Uterus (tissue), 4 donors: ENCODE data around the gene DCP2. TPM values are rescaled to one million over a fixed set of nuclear protein-coding genes. Genes with fewer than 3 reads are reported as not detected.

Experiments used
- DNase-seq, 2 donors: peaks; one replicate each; pipeline ENCODE4 v3.0.0-alpha.2; 2019 to 2020
- H3K27ac ChIP-seq, 2 donors: fragments of 200-600 bp; sonication (generic); 1 replicate in 1 of 2; 2 replicates in 1 of 2; pipeline ENCODE4 v1.5.1; 2016 to 2018
- H3K27me3 ChIP-seq, 2 donors: fragments of 200-600 bp; sonication (generic); one replicate each; pipeline ENCODE4 v1.5.1; 2018 to 2019; ENCODE audit warnings: control low read depth in 1 of 2
- H3K36me3 ChIP-seq, 2 donors: fragments of 200-600 bp; sonication (generic); one replicate each; pipeline ENCODE4 v1.5.1; 2019; ENCODE audit warnings: control low read depth in 1 of 2
- H3K4me1 ChIP-seq, 2 donors: fragments of 200-600 bp; sonication (generic); one replicate each; pipeline ENCODE4 v1.5.1; 2018 to 2019; ENCODE audit warnings: control low read depth in 1 of 2
- H3K4me3 ChIP-seq, 2 donors: fragments of 200-600 bp; sonication (generic); 1 replicate in 1 of 2; 2 replicates in 1 of 2; pipeline ENCODE4 v1.5.1; 2018 to 2019; ENCODE audit warnings: mild to moderate bottlenecking in 1 of 2
- H3K9me3 ChIP-seq, 2 donors: fragments of 200-600 bp; sonication (generic); one replicate each; pipeline ENCODE4 v1.5.1; 2019; ENCODE audit warnings: control low read depth in 1 of 2
- CTCF ChIP-seq, 4 experiments: fragments of 200-600 bp in 2 of 4; fragments of 450-650 bp in 2 of 4; sonication (generic) in 2 of 4; IDR thresholded peaks; one replicate each; pipeline ENCODE4 v1.5.1; 2016 to 2019; ENCODE audit warnings: antibody characterized with exemption in 4 of 4, mild to moderate bottlenecking in 2 of 4, moderate library complexity in 1 of 4
- POLR2A ChIP-seq, 2 donors: fragments of 450-650 bp; IDR thresholded peaks; one replicate each; pipeline ENCODE4 v1.6.1; 2016; ENCODE audit warnings: antibody characterized with exemption in 2 of 2, mild to moderate bottlenecking in 1 of 2, moderate library complexity in 1 of 2
- intact Hi-C: fragments of 100-400 bp; cut with DNase I; formaldehyde crosslinking; loops from one replicate; pipeline ENCODE4 v1.15.1; 2023; ENCODE audit warnings: low total_unique reads
- total RNA-seq, 4 donors: library from RNA; depleted of rRNA in 3 of 4; stranded (reverse); fragments of >200 nt in 3 of 4; gene quantifications; one replicate each; pipeline versions ENCODE4 v1.1.0 to v1.2.4, GENCODE V29; 2014 to 2023
- donor health status: DM: yes; HTN: yes; CAD: no.

Gene DCP2
- total RNA-seq, 4 donors from 2014 or later: 11.2 to 124 (median 27.6) TPM

GRCh38 chr5:112974901-112975300, 1.7 kb upstream of the DCP2 start:
- intact Hi-C loops: no loop called here
- H3K27me3 ChIP-seq: no peaks in the 10 kb centered on the region
- TF ChIP-seq CTCF (IDR thresholded peaks at IDR 0.05) (no peak), POLR2A (IDR thresholded peaks at IDR 0.05) (no peak)

DNA sequence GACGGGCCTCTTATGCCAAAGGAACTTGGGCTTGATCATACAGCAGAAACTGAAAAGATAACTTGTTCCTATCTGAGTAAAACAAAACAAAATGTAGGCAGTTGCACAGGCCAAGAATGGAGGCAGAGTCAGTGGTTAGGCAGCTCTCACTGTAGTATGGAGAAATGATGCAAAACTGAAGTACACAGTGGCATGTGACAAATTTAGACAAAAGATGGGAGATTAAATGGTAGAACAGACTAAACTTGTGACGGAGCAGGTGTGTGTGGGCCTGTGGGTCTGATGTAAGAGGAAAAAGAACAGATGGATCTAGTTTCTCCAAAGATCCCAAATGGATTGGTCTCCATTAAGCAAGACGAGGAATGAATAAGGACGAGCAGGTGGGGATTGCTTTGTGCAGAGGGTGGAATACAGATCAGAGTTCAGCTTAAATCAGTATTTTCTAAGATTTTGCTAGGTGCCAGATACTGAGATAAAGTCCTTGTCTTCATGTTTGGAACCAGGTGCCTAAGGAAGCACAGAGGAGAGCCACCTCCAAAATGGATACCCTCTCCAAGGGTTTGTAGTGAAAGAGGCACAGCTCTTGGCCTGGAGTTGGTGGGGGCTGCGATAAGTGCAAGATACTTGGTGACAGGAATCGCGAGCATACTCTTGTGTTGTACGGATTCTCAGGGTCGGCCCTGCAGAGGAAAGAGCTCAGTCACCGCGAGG, 722 bp upstream of the DCP2 start:
- Histone ChIP-seq H3K4me3 (peak overlapping the region; percentile 87 to 99), H3K36me3 (no peaks in the 10 kb centered on the region), H3K27ac (peak overlapping the region; percentile 86 to 90), H3K27me3 (no peaks in the 10 kb centered on the region), H3K9me3 (no peaks in the 10 kb centered on the region), H3K4me1 (no peaks in the 10 kb centered on the region)
- DNase-seq: no peak
- intact Hi-C loops: no loop called here
- TF ChIP-seq POLR2A (IDR thresholded peaks at IDR 0.05) (no peak), CTCF (IDR thresholded peaks at IDR 0.05) (peak in 1 of 4 experiments; percentile 11)

More at GRCh38 chr5:112974901-112975300, 1.7 kb upstream of the DCP2 start:
- no peaks in the 10 kb centered on the region for H3K36me3 ChIP-seq
- DNase-seq: no peak
- no peak overlapping the region for H3K4me3 ChIP-seq
- H3K4me1 ChIP-seq: no peaks in the 10 kb centered on the region
- no peak overlapping the region for H3K27ac ChIP-seq
- no peaks in the 10 kb centered on the region for H3K9me3 ChIP-seq

GRCh38 chr5:112977440-112977861, 853 bp downstream of the DCP2 start:
- peak overlapping the region; percentile 86 to 90 for H3K27ac ChIP-seq
- DNase-seq: no peak
- no peak for TF ChIP-seq POLR2A (IDR thresholded peaks at IDR 0.05)
- no peak for TF ChIP-seq CTCF (IDR thresholded peaks at IDR 0.05)
- H3K27me3 ChIP-seq: no peaks in the 10 kb centered on the region
- no peaks in the 10 kb centered on the region for H3K9me3 ChIP-seq
- H3K4me3 ChIP-seq: peak overlapping the region; percentile 87 to 99
- H3K4me1 ChIP-seq: no peaks in the 10 kb centered on the region
- intact Hi-C loops: no loop called here
- H3K36me3 ChIP-seq: no peaks in the 10 kb centered on the region

GRCh38 chr5:112978836-112979235, 2.2 kb downstream of the DCP2 start:
- DNase-seq: no peak
- no peak overlapping the region for H3K4me3 ChIP-seq
- H3K27ac ChIP-seq: no peak overlapping the region
- H3K9me3 ChIP-seq: no peaks in the 10 kb centered on the region
- no peaks in the 10 kb centered on the region for H3K27me3 ChIP-seq
- H3K36me3 ChIP-seq: no peaks in the 10 kb centered on the region
- H3K4me1 ChIP-seq: no peaks in the 10 kb centered on the region
- intact Hi-C loops: no loop called here
- no peak for TF ChIP-seq POLR2A (IDR thresholded peaks at IDR 0.05)
- no peak for TF ChIP-seq CTCF (IDR thresholded peaks at IDR 0.05)

- no peaks in the 10 kb centered on the region for H3K4me1 ChIP-seq
- no peak for TF ChIP-seq POLR2A (IDR thresholded peaks at IDR 0.05)
- TF ChIP-seq CTCF (IDR thresholded peaks at IDR 0.05): no peak
These were observed 3.1 kb downstream of the DCP2 start for GRCh38 chr5:112979723-112980122.

More at GRCh38 chr5:112979723-112980122, 3.1 kb downstream of the DCP2 start:
- Histone ChIP-seq H3K27me3 (no peaks in the 10 kb centered on the region), H3K27ac (no peak overlapping the region), H3K9me3 (no peaks in the 10 kb centered on the region), H3K4me3 (no peak overlapping the region), H3K36me3 (no peaks in the 10 kb centered on the region)
- intact Hi-C loops: no loop called here
- no peak for DNase-seq
